ENCODE data around the gene ATP2A1. TPM values are rescaled to one million over a fixed set of nuclear protein-coding genes. Genes with fewer than 3 reads are reported as not detected.
A peak's percentile ranks its signal among the peaks of the same experiment; 100 is the strongest.

The ATP2A1 gene
- total and polyA plus RNA-seq, 2 of the 8 experiments (the other 6 are each of a cell fraction or from before 2014, with no cell fraction given) = 1.7 to 2.4 TPM

DNA sequence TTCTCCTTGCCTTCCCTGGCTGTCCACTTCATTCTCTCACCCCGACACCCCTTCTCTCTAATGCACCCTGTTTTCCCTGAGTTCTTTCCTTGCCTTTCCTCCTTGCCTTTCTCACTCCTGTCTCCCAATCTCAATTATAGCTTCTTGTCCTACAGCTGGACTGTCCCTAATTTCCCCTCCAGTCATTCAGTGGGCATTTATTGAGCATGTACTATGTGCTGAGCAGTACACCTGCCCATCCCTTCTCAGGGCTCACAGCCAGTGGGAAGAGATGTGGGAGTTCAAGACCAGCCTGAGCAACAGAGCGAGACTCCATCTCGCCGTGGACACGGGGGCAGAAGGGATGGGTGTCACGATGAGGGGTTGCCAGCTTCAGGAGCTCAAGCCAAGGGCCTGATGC, 5.8 kb downstream of the ATP2A1 start:
- peak overlapping the region in 1 of 2 experiments; percentile 4; a peak in 1 of 4 replicates for H3K4me2 ChIP-seq (ENCODE audit: insufficient read depth in 1 of 2, low read depth in 2 of 2, low read length in 2 of 2)
- POLR2A ChIA-PET (ENCODE audit: partially characterized antibody) = interaction anchor here (0.6 to 2.2 kb wide), 11 partner anchors 9 to 60 kb away, joined by 3 to 12 read pairs (median 3); partner anchors contain the start of gene SH2B1
- no peak overlapping the region for H3K27ac ChIP-seq (ENCODE audit: low read depth, low read length)

More for the DNA sequence above, 5.8 kb downstream of the ATP2A1 start:
- CTCF ChIA-PET (ENCODE audit: partially characterized antibody) = interaction anchor here (0.9 to 5.3 kb wide), 4 partner anchors 10 to 93 kb away, joined by 3 to 32 read pairs (median 6); no protein-coding TSS in a partner anchor
- Histone ChIP-seq H3K56ac (replicated peaks; ENCODE audit: insufficient read length, low read depth, low read length) (no peak overlapping the region), H3K79me2 (ENCODE audit: control insufficient read depth in 1 of 2, insufficient read depth in 2 of 2, low read length in 2 of 2) (no peaks in the 10 kb centered on the region), H2BK15ac (ENCODE audit: low read length) (peak overlapping the region; percentile 97; the same call in 1 of the 2 replicates), H2BK20ac (ENCODE audit: low read length) (peak overlapping the region; percentile 55; the same call in 1 of the 2 replicates), H2AFZ (ENCODE audit: low read length) (no peak overlapping the region), H4K91ac (replicated peaks; ENCODE audit: insufficient read length, low read length) (no peak overlapping the region), H3K4me3 (ENCODE audit: extremely low read depth in 1 of 4, insufficient read depth in 2 of 4, low read depth in 3 of 4, low read length in 4 of 4) (no peak overlapping the region), H3K14ac (ENCODE audit: insufficient read length) (no peak overlapping the region), H4K8ac (ENCODE audit: extremely low read depth, insufficient read depth, low read length) (no peak overlapping the region), H3K9me3 (ENCODE audit: insufficient read depth in 2 of 2, low read depth in 1 of 2, low read length in 1 of 2) (no peaks in the 10 kb centered on the region), H3K23me2 (ENCODE audit: low read depth, low read length) (peaks cover 13% of the 10 kb centered on the region), H2AK5ac (ENCODE audit: low read depth, low read length) (peak overlapping the region; percentile 72; the same call in 1 of the 2 replicates), H4K5ac (ENCODE audit: insufficient read length, low read depth, low read length) (no peak overlapping the region), H3K4ac (replicated peaks; ENCODE audit: insufficient read length, low read depth, low read length) (peak overlapping the region; percentile 49), H3K36me3 (ENCODE audit: control insufficient read depth in 2 of 4, insufficient read depth in 4 of 4, low read length in 3 of 4) (no peaks in the 10 kb centered on the region), H3K9ac (replicated peaks in 1 of 4; ENCODE audit: extremely low read depth in 1 of 4, low read depth in 3 of 4, low read length in 3 of 4) (no peak overlapping the region), H3K27me3 (replicated peaks in 1 of 4; ENCODE audit: control insufficient read depth in 3 of 4, extremely low read depth in 1 of 4, insufficient read depth in 3 of 4, low read length in 3 of 4) (peaks cover 0 to 8% (median 7%) of the 10 kb centered on the region in 4 experiments; a peak in 2 of 7 replicates), H2BK120ac (replicated peaks; ENCODE audit: low read depth, low read length) (no peak overlapping the region), H2BK12ac (ENCODE audit: low read depth, low read length) (peak overlapping the region; percentile 62), H4K20me1 (replicated peaks in 1 of 2; ENCODE audit: control insufficient read depth in 1 of 2, insufficient read depth in 2 of 2, low read length in 2 of 2) (no peaks in the 10 kb centered on the region), H3K18ac (ENCODE audit: extremely low read depth, low read length) (no peak overlapping the region), H2BK5ac (ENCODE audit: low read depth, low read length) (peak overlapping the region; percentile 26; the same call in 1 of the 2 replicates), H3K79me1 (ENCODE audit: low read depth, low read length) (no peaks in the 10 kb centered on the region), H3K4me1 (replicated peaks in 1 of 4; ENCODE audit: control insufficient read depth in 3 of 4, insufficient read depth in 4 of 4, low read length in 3 of 4) (peaks cover 0 to 24% (median 19%) of the 10 kb centered on the region in 4 experiments; a peak in 6 of 7 replicates), H3K23ac (ENCODE audit: insufficient read length) (no peak overlapping the region)
- DNase-seq (ENCODE audit: low read depth in 1 of 2, low spot score in 2 of 2) (no peak), FAIRE-seq (no peak)
- WGBS, 2 experiments (ENCODE audit: extremely low coverage in 1 of 2, insufficient coverage in 1 of 2, insufficient read length in 1 of 2, insufficient replicate concordance in 2 of 2, low coverage in 1 of 2, low lambda C conversion rate in 2 of 2, missing lambda C conversion rate in 1 of 2) = 92% methylated on average over 6 of the region's 6 CpGs; no CpG with 5 or more reads in 1 of the 2 experiments
- no peak for TF ChIP-seq HDAC2 (IDR thresholded peaks at IDR 0.05; ENCODE audit: borderline replicate concordance in 1 of 2, low read depth in 2 of 2, low read length in 2 of 2)
- no peak for TF ChIP-seq SIN3A (conservative IDR thresholded peaks at IDR 0.05 in 1 of 2, IDR thresholded peaks at IDR 0.05 in 1 of 2; ENCODE audit: low read depth in 1 of 2, low read length in 2 of 2)
- no peak for TF ChIP-seq RFX5 (IDR thresholded peaks at IDR 0.05; ENCODE audit: borderline replicate concordance, low read depth, low read length)
- no peak for TF ChIP-seq SP1 (IDR thresholded peaks at IDR 0.05; ENCODE audit: low read depth, low read length)

Measured in H1 (cell line).